AG10803 (cell line): Measurements from ENCODE around the gene CASZ1.

ENCODE experiments used
- DNase-seq: peaks from one replicate; pipeline ENCODE4 v3.0.0; 2010; ENCODE audit warnings: low read depth
- H3K4me3 ChIP-seq: 2 replicates; pipeline ENCODE4 v1.5.1; 2011; ENCODE audit warnings: mild to moderate bottlenecking, low read length, control low read depth
- CTCF ChIP-seq: conservative IDR thresholded peaks from 2 replicates; pipeline ENCODE4 v1.5.1; 2011; ENCODE audit warnings: mild to moderate bottlenecking, low read length, control low read depth, inconsistent platforms

Gene CASZ1

GRCh38 chr1:10621906-10622305 is 174.5 kb downstream of the CASZ1 start:
- no peak overlapping the region for H3K4me3 ChIP-seq
- DNase-seq = no peak
- no peak for TF ChIP-seq CTCF

- DNase-seq = no peak
- H3K4me3 ChIP-seq = no peak overlapping the region
- no peak for TF ChIP-seq CTCF
Observed at GRCh38 chr1:10620776-10621175, 175.7 kb downstream of the CASZ1 start.

GRCh38 chr1:10617931-10618885 is 178.2 kb downstream of the CASZ1 start:
- TF ChIP-seq CTCF = no peak
- H3K4me3 ChIP-seq = no peak overlapping the region
- no peak for DNase-seq

- H3K4me3 ChIP-seq = no peak overlapping the region
- TF ChIP-seq CTCF = no peak
- DNase-seq = no peak
Observed at GRCh38 chr1:10617318-10617717, 179.1 kb downstream of the CASZ1 start.

- TF ChIP-seq CTCF = no peak
- H3K4me3 ChIP-seq = no peak overlapping the region
- DNase-seq = no peak
Observed at GRCh38 chr1:10616696-10617095, 179.8 kb downstream of the CASZ1 start.

GRCh38 chr1:10615932-10616671 is 180.3 kb downstream of the CASZ1 start:
- DNase-seq = no peak
- TF ChIP-seq CTCF = no peak
- H3K4me3 ChIP-seq = no peak overlapping the region
